Osteocyte (in vitro differentiated cells): ENCODE measurements around the gene SIGLEC14. TPM values are rescaled to one million over a fixed set of nuclear protein-coding genes. Genes with fewer than 3 reads are reported as not detected.
"Not testable (repeated sequence)": the region's sequence is repeated elsewhere in the genome, so short reads cannot be mapped to it uniquely, and the experiment has no call there.

Source experiments
- DNase-seq: peaks from one replicate; pipeline ENCODE4 v3.0.0; 2021; ENCODE audit warnings: mixed read lengths; ENCODE audit not compliant: unreplicated experiment; ENCODE audit errors: extremely low spot score
- H3K27ac Mint-ChIP-seq: one replicate; pipeline ENCODE4 v1.8.0; 2021; ENCODE audit warnings: mild to moderate bottlenecking, mixed read lengths; ENCODE audit not compliant: unreplicated experiment
- H3K27me3 Mint-ChIP-seq: one replicate; pipeline ENCODE4 v1.8.0; 2021; ENCODE audit warnings: mixed read lengths; ENCODE audit not compliant: unreplicated experiment
- H3K36me3 Mint-ChIP-seq: one replicate; pipeline ENCODE4 v1.8.0; 2021; ENCODE audit warnings: mixed read lengths; ENCODE audit not compliant: unreplicated experiment
- H3K4me1 Mint-ChIP-seq: one replicate; pipeline ENCODE4 v1.8.0; 2021; ENCODE audit warnings: mixed read lengths; ENCODE audit not compliant: unreplicated experiment
- H3K4me3 Mint-ChIP-seq: one replicate; pipeline ENCODE4 v1.8.0; 2021; ENCODE audit warnings: mild to moderate bottlenecking, moderate library complexity, mixed read lengths; ENCODE audit not compliant: unreplicated experiment
- H3K9me3 Mint-ChIP-seq: one replicate; pipeline ENCODE4 v1.8.0; 2021; ENCODE audit warnings: mixed read lengths; ENCODE audit not compliant: unreplicated experiment
- CTCF ChIP-seq: fragments of 200-600 bp; sonication (generic); IDR thresholded peaks from 2 replicates; pipeline ENCODE4 v1.5.0; 2021; ENCODE audit warnings: antibody characterized with exemption, mild to moderate bottlenecking, moderate library complexity
- total RNA-seq: library from RNA; stranded (reverse); gene quantifications from 2 replicates; pipeline ENCODE4 v1.2.1, GENCODE V29; 2021

Gene SIGLEC14
- total RNA-seq, 1 donor from 2014 or later, result not detected

- no peaks in the 10 kb centered on the region for H3K27me3 Mint-ChIP-seq
These were observed 5.0 kb downstream of the SIGLEC14 start for GRCh38 chr19:51641648-51642047.

GRCh38 chr19:51640386-51640785 lies 6.2 kb downstream of the SIGLEC14 start:
- Mint-ChIP-seq H3K27me3 (no peaks in the 10 kb centered on the region), H3K9me3 (peaks cover 8% of the 10 kb centered on the region), H3K36me3 (no peaks in the 10 kb centered on the region)

More at GRCh38 chr19:51641648-51642047, 5.0 kb downstream of the SIGLEC14 start:
- Mint-ChIP-seq H3K4me3 (no peak overlapping the region), H3K9me3 (peaks cover 7% of the 10 kb centered on the region), H3K27ac (no peak overlapping the region), H3K36me3 (no peaks in the 10 kb centered on the region), H3K4me1 (no peaks in the 10 kb centered on the region)
- no peak for TF ChIP-seq CTCF
- no peak for DNase-seq

GRCh38 chr19:51639916-51640315 lies 6.7 kb downstream of the SIGLEC14 start:
- H3K9me3 Mint-ChIP-seq, result peaks cover 8% of the 10 kb centered on the region
- H3K4me3 Mint-ChIP-seq, result no peak overlapping the region
- H3K27ac Mint-ChIP-seq, result no peak overlapping the region
- no peaks in the 10 kb centered on the region for H3K36me3 Mint-ChIP-seq
- no peaks in the 10 kb centered on the region for H3K27me3 Mint-ChIP-seq
- no peaks in the 10 kb centered on the region for H3K4me1 Mint-ChIP-seq
- no peak for TF ChIP-seq CTCF
- DNase-seq, result no peak

More at GRCh38 chr19:51640386-51640785, 6.2 kb downstream of the SIGLEC14 start:
- no peak for DNase-seq
- Mint-ChIP-seq H3K27ac (no peak overlapping the region), H3K4me1 (no peaks in the 10 kb centered on the region), H3K4me3 (no peak overlapping the region)
- TF ChIP-seq CTCF, result no peak

GRCh38 chr19:51637362-51637978 lies 9.2 kb downstream of the SIGLEC14 start:
- no peaks in the 10 kb centered on the region for H3K36me3 Mint-ChIP-seq
- TF ChIP-seq CTCF, result peak; percentile 29
- DNase-seq, result no peak
- no peaks in the 10 kb centered on the region for H3K4me1 Mint-ChIP-seq
- no peaks in the 10 kb centered on the region for H3K27me3 Mint-ChIP-seq
- H3K27ac Mint-ChIP-seq, result no peak overlapping the region
- H3K9me3 Mint-ChIP-seq, result peaks cover 8% of the 10 kb centered on the region
- H3K4me3 Mint-ChIP-seq, result no peak overlapping the region

- H3K9me3 Mint-ChIP-seq, result peaks cover 6% of the 10 kb centered on the region
- no peak for TF ChIP-seq CTCF
- no peak overlapping the region for H3K27ac Mint-ChIP-seq
- no peaks in the 10 kb centered on the region for H3K4me1 Mint-ChIP-seq
- H3K4me3 Mint-ChIP-seq, result no peak overlapping the region
- DNase-seq, result no peak
- no peaks in the 10 kb centered on the region for H3K27me3 Mint-ChIP-seq
- H3K36me3 Mint-ChIP-seq, result no peaks in the 10 kb centered on the region
These were observed 14.5 kb downstream of the SIGLEC14 start for GRCh38 chr19:51632126-51632525.

GRCh38 chr19:51630315-51630714 lies 16.3 kb downstream of the SIGLEC14 start, which contains the start of gene SIGLEC5:
Gene SIGLEC5, minus strand, starts transcription at chr19:51630401. Its CDS starts 66 bp downstream, at chr19:51630335.
- not testable (repeated sequence) for H3K4me1 Mint-ChIP-seq, H3K27me3 Mint-ChIP-seq, DNase-seq, H3K4me3 Mint-ChIP-seq, H3K36me3 Mint-ChIP-seq, H3K27ac Mint-ChIP-seq, H3K9me3 Mint-ChIP-seq
